Ascending aorta (tissue), 2 donors: ENCODE measurements around the gene SELENOW. TPM values are rescaled to one million over a fixed set of nuclear protein-coding genes. Genes with fewer than 3 reads are reported as not detected.

Source experiments
- DNase-seq, 2 donors: peaks; one replicate each; pipeline ENCODE4 v3.0.0-alpha.2; 2019; ENCODE audit warnings: low spot score in 2 of 2
- H3K27ac ChIP-seq, 2 donors: fragments of 200-600 bp; sonication (generic); one replicate each; pipeline ENCODE4 v1.5.1; 2016 to 2017; ENCODE audit warnings: mild to moderate bottlenecking in 1 of 2
- H3K27me3 ChIP-seq: fragments of 200-600 bp; sonication (generic); one replicate; pipeline ENCODE4 v1.5.1; 2017
- H3K36me3 ChIP-seq, 2 donors: fragments of 200-600 bp; sonication (generic); one replicate each; pipeline ENCODE4 v1.5.1; 2016
- H3K4me1 ChIP-seq, 2 donors: fragments of 200-600 bp; sonication (generic); one replicate each; pipeline ENCODE4 v1.5.1; 2016 to 2017; ENCODE audit warnings: mild to moderate bottlenecking in 1 of 2
- H3K4me3 ChIP-seq, 2 donors: fragments of 200-600 bp; sonication (generic); one replicate each; pipeline ENCODE4 v1.5.1; 2016 to 2017; ENCODE audit warnings: mild to moderate bottlenecking in 1 of 2
- H3K9me3 ChIP-seq, 2 donors: fragments of 200-600 bp; sonication (generic); one replicate each; pipeline ENCODE4 v1.5.1; 2016
- CTCF ChIP-seq, 3 experiments: fragments of 200-600 bp in 2 of 3; fragments of 450-650 bp in 1 of 3; sonication (generic) in 2 of 3; IDR thresholded peaks; one replicate each; pipeline ENCODE4 v1.5.1; 2016 to 2019; ENCODE audit warnings: antibody characterized with exemption in 3 of 3, mild to moderate bottlenecking in 1 of 3, moderate library complexity in 1 of 3
- intact Hi-C: fragments of 100-400 bp; cut with DNase I; formaldehyde crosslinking; loops from one replicate; pipeline ENCODE4 v1.15.1; 2023
- total RNA-seq: library from RNA; depleted of rRNA; stranded (reverse); fragments of >200 nt; gene quantifications from one replicate; pipeline ENCODE4 v1.1.0, GENCODE V29; 2016

Gene SELENOW
- total RNA-seq, 1 donor from 2014 or later = 771 TPM

- Histone ChIP-seq H3K4me1 (no peaks in the 10 kb centered on the region), H3K36me3 (peaks cover 77 to 80% of the 10 kb centered on the region in 2 donors), H3K9me3 (no peaks in the 10 kb centered on the region), H3K27me3 (no peaks in the 10 kb centered on the region), H3K27ac (no peak overlapping the region), H3K4me3 (no peak overlapping the region)
- intact Hi-C loops = no loop called here
- no peak for TF ChIP-seq CTCF (IDR thresholded peaks at IDR 0.05)
- no peak for DNase-seq
Measured at GRCh38 chr19:47755762-47756626, 22.5 kb upstream of the SELENOW start.

GRCh38 chr19:47756627-47756929, 21.9 kb upstream of the SELENOW start:
- intact Hi-C loops = no loop called here
- no peaks in the 10 kb centered on the region for H3K4me1 ChIP-seq
- peaks cover 72 to 74% of the 10 kb centered on the region in 2 donors for H3K36me3 ChIP-seq
- no peak for TF ChIP-seq CTCF (IDR thresholded peaks at IDR 0.05)
- no peaks in the 10 kb centered on the region for H3K9me3 ChIP-seq
- H3K4me3 ChIP-seq = no peak overlapping the region
- H3K27me3 ChIP-seq = no peaks in the 10 kb centered on the region
- DNase-seq = no peak
- H3K27ac ChIP-seq = no peak overlapping the region

- Histone ChIP-seq H3K9me3 (no peaks in the 10 kb centered on the region), H3K4me1 (no peaks in the 10 kb centered on the region), H3K27me3 (no peaks in the 10 kb centered on the region), H3K36me3 (peaks cover 67 to 69% of the 10 kb centered on the region in 2 donors), H3K27ac (no peak overlapping the region), H3K4me3 (no peak overlapping the region)
- TF ChIP-seq CTCF (IDR thresholded peaks at IDR 0.05) = no peak
- DNase-seq = no peak
- intact Hi-C loops = no loop called here
Measured at GRCh38 chr19:47756953-47757608, 21.4 kb upstream of the SELENOW start.

- TF ChIP-seq CTCF (IDR thresholded peaks at IDR 0.05) = no peak
- intact Hi-C loops = no loop called here
- H3K27ac ChIP-seq = no peak overlapping the region
Measured at GRCh38 chr19:47757617-47758442, 20.7 kb upstream of the SELENOW start.

GRCh38 chr19:47758443-47758804, 20.1 kb upstream of the SELENOW start:
- TF ChIP-seq CTCF (IDR thresholded peaks at IDR 0.05) = no peak
- Histone ChIP-seq H3K9me3 (no peaks in the 10 kb centered on the region), H3K36me3 (peaks cover 53 to 56% of the 10 kb centered on the region in 2 donors), H3K27ac (no peak overlapping the region), H3K27me3 (no peaks in the 10 kb centered on the region), H3K4me1 (no peaks in the 10 kb centered on the region), H3K4me3 (no peak overlapping the region)
- no peak for DNase-seq
- intact Hi-C loops = no loop called here

More at GRCh38 chr19:47757617-47758442, 20.7 kb upstream of the SELENOW start:
- Histone ChIP-seq H3K27me3 (no peaks in the 10 kb centered on the region), H3K4me3 (no peak overlapping the region), H3K9me3 (no peaks in the 10 kb centered on the region), H3K36me3 (peaks cover 59 to 62% of the 10 kb centered on the region in 2 donors), H3K4me1 (no peaks in the 10 kb centered on the region)
- no peak for DNase-seq
